ENCODE results near the gene RGS11.

DNA sequence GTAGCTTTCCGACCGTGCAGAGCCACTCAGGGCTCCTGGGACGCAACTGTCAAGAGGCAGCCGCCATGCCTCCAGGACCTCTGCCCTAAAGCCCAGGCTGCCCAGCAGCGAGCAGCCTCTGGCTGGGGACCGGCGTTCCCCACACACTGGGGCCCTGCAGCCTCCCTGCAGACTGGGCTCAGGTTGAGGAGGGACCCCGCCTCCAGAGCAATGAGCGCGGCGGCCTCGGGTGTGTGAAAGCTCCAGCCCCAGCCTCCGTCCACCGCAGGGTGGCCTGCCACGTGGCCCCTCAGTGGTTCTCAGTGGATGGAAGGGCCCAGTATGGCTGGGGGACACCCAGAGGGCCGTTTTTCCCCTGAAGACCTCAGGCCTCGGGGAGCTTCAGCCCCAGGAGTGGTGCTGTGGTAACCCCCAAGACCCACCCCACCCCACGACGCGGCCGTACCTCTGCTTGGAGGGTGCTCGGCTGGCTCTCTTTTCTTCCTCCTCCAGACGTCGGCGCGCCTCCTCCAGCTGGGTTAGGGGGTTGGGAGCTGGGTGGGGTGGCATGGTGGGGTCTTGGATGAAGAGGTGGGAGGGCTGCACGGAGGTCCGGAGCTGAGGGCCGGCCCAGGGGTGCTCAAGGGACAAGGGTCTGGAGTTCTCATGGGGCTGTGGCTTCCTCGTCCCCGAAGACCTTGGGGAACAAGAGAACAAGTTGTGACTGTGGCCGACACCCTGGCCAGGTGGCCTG is 17.5 kb upstream of the RGS11 start:
- TF ChIP-seq, protein P1, sequence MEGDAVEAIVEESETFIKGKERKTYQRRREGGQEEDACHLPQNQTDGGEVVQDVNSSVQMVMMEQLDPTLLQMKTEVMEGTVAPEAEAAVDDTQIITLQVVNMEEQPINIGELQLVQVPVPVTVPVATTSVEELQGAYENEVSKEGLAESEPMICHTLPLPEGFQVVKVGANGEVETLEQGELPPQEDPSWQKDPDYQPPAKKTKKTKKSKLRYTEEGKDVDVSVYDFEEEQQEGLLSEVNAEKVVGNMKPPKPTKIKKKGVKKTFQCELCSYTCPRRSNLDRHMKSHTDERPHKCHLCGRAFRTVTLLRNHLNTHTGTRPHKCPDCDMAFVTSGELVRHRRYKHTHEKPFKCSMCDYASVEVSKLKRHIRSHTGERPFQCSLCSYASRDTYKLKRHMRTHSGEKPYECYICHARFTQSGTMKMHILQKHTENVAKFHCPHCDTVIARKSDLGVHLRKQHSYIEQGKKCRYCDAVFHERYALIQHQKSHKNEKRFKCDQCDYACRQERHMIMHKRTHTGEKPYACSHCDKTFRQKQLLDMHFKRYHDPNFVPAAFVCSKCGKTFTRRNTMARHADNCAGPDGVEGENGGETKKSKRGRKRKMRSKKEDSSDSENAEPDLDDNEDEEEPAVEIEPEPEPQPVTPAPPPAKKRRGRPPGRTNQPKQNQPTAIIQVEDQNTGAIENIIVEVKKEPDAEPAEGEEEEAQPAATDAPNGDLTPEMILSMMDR (IDR thresholded peaks at IDR 0.05), result no peak
- TF ChIP-seq POLR2A (IDR thresholded peaks at IDR 0.05), result no peak

Data from esophagus squamous epithelium (tissue), 4 donors.